Progenitor cell of endocrine pancreas (in vitro differentiated cells): ENCODE data around the gene COL2A1. TPM values are rescaled to one million over a fixed set of nuclear protein-coding genes. Genes with fewer than 3 reads are reported as not detected.

Experiments used
- DNase-seq: peaks from one replicate; pipeline ENCODE4 v3.0.0; 2021; ENCODE audit warnings: low spot score; ENCODE audit not compliant: unreplicated experiment
- H3K27ac Mint-ChIP-seq: 2 replicates; pipeline ENCODE4 v1.8.0; 2021; ENCODE audit warnings: mild to moderate bottlenecking, moderate library complexity, mixed read lengths
- H3K27me3 Mint-ChIP-seq: 2 replicates; pipeline ENCODE4 v1.8.0; 2021; ENCODE audit warnings: mixed read lengths
- H3K36me3 Mint-ChIP-seq: 2 replicates; pipeline ENCODE4 v1.8.0; 2022; ENCODE audit warnings: mixed read lengths; ENCODE audit not compliant: insufficient read depth
- H3K4me1 Mint-ChIP-seq: 2 replicates; pipeline ENCODE4 v1.8.0; 2021; ENCODE audit warnings: low read depth, mixed read lengths
- H3K4me3 Mint-ChIP-seq: 2 replicates; pipeline ENCODE4 v1.8.0; 2021; ENCODE audit warnings: low read depth, mild to moderate bottlenecking, moderate library complexity, mixed read lengths
- H3K9me3 Mint-ChIP-seq: 2 replicates; pipeline ENCODE4 v1.8.0; 2021; ENCODE audit warnings: low read depth, mixed read lengths
- total RNA-seq: library from RNA; stranded (reverse); gene quantifications from 2 replicates; pipeline ENCODE4 v1.2.1, GENCODE V29; 2021
- TF ChIP-seq, protein P1 (sequence below): fragments of 200-600 bp; sonication (generic); IDR thresholded peaks from one replicate; pipeline ENCODE4 v1.5.0; 2021; ENCODE audit warnings: antibody characterized with exemption, mild to moderate bottlenecking; ENCODE audit not compliant: unreplicated experiment

COL2A1 gene
- total RNA-seq, 1 donor from 2014 or later, result 424 TPM

DNA sequence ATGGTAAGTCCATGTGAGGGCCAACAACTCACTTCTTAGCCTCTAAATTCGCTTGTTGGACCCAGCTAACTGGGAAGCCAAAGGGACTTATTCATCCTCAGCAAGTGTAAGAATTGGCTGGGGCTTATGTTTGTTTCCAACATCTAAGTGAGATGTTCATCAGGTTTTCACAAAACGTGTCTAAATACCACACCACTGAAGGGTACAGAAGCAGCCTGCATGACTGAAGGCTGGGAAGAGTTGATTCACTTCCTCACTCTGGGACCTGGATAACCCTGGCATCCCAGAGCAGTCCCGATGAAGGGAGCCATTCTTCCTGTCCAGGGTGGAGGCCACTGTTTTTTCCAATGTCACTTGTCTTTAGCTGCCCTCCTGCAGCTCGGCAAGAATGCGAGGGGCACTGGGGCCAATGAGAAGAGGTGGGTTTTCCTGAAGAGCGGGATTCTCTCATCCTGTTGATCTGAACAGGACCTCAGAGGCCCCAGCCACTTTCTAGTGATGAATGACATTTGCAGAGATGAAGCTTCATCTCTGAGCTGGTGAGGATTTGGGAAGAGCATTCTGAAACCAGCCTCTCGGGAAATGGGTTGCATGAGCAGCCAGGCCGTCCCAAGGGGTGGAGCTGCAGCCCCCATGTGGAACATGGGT is 12.2 kb upstream of the COL2A1 start:
- Mint-ChIP-seq H3K36me3 (no peaks in the 10 kb centered on the region), H3K9me3 (no peaks in the 10 kb centered on the region), H3K27me3 (peaks cover 45% of the 10 kb centered on the region), H3K4me1 (peaks cover 4% of the 10 kb centered on the region), H3K4me3 (no peak overlapping the region), H3K27ac (no peak overlapping the region)
- TF ChIP-seq, protein P1, sequence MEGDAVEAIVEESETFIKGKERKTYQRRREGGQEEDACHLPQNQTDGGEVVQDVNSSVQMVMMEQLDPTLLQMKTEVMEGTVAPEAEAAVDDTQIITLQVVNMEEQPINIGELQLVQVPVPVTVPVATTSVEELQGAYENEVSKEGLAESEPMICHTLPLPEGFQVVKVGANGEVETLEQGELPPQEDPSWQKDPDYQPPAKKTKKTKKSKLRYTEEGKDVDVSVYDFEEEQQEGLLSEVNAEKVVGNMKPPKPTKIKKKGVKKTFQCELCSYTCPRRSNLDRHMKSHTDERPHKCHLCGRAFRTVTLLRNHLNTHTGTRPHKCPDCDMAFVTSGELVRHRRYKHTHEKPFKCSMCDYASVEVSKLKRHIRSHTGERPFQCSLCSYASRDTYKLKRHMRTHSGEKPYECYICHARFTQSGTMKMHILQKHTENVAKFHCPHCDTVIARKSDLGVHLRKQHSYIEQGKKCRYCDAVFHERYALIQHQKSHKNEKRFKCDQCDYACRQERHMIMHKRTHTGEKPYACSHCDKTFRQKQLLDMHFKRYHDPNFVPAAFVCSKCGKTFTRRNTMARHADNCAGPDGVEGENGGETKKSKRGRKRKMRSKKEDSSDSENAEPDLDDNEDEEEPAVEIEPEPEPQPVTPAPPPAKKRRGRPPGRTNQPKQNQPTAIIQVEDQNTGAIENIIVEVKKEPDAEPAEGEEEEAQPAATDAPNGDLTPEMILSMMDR, result no peak
- no peak for DNase-seq

DNA sequence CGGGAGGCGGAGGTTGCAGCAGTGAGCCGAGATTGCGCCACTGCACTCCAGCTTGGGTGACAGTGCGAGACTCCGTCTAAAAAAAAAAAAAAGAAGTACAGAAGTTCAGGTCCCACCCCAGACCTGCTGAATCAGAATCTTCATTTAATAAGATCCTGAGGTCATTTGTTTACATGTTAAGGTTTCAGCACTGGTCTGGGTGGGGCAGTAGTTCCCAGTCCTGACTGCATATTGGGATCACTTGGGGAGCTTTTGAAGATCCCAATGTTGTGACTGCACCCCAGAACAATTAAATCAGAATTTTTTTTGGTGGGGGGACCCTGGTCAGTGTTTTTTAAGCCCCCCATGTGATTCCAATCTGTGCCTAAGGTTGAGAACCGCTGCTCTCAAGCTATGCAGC is 11.7 kb upstream of the COL2A1 start:
- peaks cover 4% of the 10 kb centered on the region for H3K4me1 Mint-ChIP-seq
- H3K9me3 Mint-ChIP-seq, result no peaks in the 10 kb centered on the region
- no peak overlapping the region for H3K27ac Mint-ChIP-seq
- H3K27me3 Mint-ChIP-seq, result peaks cover 49% of the 10 kb centered on the region
- TF ChIP-seq, protein P1, result no peak
- H3K4me3 Mint-ChIP-seq, result no peak overlapping the region
- DNase-seq, result no peak
- H3K36me3 Mint-ChIP-seq, result no peaks in the 10 kb centered on the region

DNA sequence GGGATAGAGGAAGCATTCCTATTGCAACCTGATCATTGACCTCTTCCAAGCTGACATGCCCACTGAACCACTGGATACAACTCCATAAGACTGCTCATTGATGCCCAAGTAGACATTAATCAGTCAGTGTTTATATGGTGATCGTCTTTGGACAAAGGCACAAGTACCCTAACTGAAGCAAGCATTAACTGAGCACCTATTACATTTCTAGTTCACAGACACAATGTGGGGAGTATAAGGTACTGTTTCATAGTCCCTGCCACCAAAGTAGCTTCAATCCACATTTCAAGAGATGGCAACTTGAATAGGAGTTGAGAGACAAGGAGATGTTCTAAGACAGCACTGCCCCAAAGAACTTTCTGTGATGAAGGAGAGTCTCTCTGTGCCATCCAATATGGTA is 10.9 kb upstream of the COL2A1 start:
- H3K36me3 Mint-ChIP-seq, result no peaks in the 10 kb centered on the region
- H3K4me3 Mint-ChIP-seq, result no peak overlapping the region
- H3K4me1 Mint-ChIP-seq, result peaks cover 4% of the 10 kb centered on the region
- TF ChIP-seq, protein P1, result no peak
- H3K27me3 Mint-ChIP-seq, result peaks cover 51% of the 10 kb centered on the region
- H3K27ac Mint-ChIP-seq, result no peak overlapping the region
- H3K9me3 Mint-ChIP-seq, result no peaks in the 10 kb centered on the region
- no peak for DNase-seq

DNA sequence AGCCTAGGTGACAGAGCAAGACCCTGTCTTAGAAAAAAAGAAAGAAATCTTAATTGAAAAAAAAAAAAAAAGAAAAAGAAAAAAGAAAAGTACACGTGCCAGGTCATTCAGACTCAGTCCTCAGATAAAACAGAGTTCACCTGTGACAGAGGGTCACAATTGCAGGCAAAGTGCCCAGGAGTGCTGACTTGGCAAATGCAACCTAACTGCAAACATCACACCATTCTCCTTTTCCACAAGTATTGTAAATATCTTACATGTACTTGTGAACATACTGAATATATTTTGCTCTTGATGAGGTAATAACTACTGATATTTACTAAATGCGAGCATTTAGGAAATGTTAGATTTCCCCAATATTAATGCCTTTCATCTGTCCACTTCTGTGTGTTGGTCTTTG is 9.0 kb upstream of the COL2A1 start:
- H3K27ac Mint-ChIP-seq, result no peak overlapping the region
- H3K36me3 Mint-ChIP-seq, result no peaks in the 10 kb centered on the region
- H3K27me3 Mint-ChIP-seq, result peaks cover 58% of the 10 kb centered on the region
- H3K4me1 Mint-ChIP-seq, result peaks cover under 1% of the 10 kb centered on the region
- TF ChIP-seq, protein P1, result no peak
- no peaks in the 10 kb centered on the region for H3K9me3 Mint-ChIP-seq
- DNase-seq, result no peak
- H3K4me3 Mint-ChIP-seq, result no peak overlapping the region

DNA sequence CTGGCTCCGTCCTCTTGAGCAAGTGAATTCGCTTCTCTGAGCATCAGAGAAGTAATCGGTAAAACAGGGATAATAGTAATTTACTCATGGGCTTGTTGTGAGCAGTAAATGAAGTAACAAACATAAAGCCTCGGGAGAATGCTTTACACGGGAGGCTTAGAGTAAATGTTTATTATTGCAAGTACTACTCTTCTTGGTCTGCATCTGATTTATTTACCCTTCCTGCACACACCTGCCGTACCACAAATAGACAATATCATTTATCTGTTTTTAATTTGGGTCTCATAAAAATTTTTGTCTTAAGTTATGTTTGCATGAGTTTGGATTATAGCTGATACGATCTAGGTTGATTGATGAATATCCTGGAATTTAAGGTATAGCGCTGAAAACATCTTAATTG is 7.8 kb upstream of the COL2A1 start:
- no peak overlapping the region for H3K4me3 Mint-ChIP-seq
- no peaks in the 10 kb centered on the region for H3K9me3 Mint-ChIP-seq
- no peak for DNase-seq
- H3K36me3 Mint-ChIP-seq, result no peaks in the 10 kb centered on the region
- H3K27me3 Mint-ChIP-seq, result peaks cover 63% of the 10 kb centered on the region
- H3K27ac Mint-ChIP-seq, result no peak overlapping the region
- no peaks in the 10 kb centered on the region for H3K4me1 Mint-ChIP-seq
- TF ChIP-seq, protein P1, result no peak
